Measurements from ENCODE around the gene TUBB.

DNA sequence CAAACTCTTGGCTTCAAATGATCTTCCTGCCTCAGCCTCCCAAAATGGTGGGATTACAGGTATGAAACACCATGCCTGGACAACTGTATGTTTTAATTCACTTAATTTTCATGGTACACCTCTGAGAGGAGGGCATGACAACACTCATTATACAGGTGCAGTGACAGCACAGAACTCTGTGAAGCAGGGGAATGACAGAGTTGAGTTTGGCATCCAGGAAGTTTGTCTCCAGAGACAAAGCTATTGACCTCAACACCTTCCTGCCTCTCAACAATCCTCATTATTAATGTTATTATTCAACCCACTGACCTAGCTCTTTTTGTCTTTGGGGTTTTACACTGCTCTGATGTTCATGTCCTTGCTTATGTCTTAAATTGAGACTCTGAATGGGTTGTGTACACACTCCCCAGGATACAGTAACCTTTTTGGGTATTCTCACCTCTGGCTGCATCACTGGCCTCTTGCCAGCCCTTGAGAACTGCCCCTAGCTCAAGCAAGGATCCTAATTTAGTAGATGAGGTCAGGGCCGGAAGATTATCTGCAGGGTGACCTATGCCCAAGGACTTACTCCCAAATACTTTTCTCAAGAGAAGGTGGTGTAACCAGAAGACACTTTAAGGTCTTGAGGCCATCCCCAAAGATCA, 37.2 kb downstream of the TUBB start:
- no peak for TF ChIP-seq NFRKB (IDR thresholded peaks at IDR 0.05)
- no peak for TF ChIP-seq FOXA1 (IDR thresholded peaks at IDR 0.05)

Data from HEK293T (cell line).